Hippocampal formation (tissue), 2 donors: ENCODE data around the gene NUSAP1.
"Not testable (repeated sequence)": the region's sequence is repeated elsewhere in the genome, so short reads cannot be mapped to it uniquely, and the experiment has no call there.

Experiments used
- DNase-seq, 2 donors: peaks; one replicate each; lab custom pipeline; 2025; lab: John Stamatoyannopoulos, UW

NUSAP1 gene

DNA sequence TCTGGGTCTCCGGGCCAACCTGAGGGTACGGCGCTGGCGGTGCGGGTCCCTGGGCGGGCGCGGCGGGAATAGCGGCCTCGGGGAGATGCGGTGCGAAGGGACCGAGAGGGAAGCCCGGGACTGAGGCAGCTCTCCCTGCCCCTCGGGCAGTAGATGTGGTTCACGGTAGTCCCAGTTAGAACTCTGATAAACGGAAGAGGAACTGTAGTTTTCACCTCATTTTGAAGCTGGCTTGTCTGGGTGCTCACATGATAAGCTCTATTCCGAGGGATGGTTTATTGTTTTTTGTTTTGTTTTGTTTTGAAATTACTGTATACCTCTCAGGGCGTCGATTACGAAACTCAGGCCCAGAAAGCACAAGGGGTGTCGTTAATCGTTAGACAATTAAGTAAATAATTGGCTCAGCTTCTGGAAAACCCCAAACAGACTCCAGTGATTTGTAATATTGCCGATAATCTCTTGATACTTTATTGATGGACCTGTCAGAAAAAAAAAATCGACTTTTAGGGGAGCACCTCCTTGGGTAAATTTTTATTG, 413 bp downstream of the NUSAP1 start:
- DNase-seq = no peak

DNA sequence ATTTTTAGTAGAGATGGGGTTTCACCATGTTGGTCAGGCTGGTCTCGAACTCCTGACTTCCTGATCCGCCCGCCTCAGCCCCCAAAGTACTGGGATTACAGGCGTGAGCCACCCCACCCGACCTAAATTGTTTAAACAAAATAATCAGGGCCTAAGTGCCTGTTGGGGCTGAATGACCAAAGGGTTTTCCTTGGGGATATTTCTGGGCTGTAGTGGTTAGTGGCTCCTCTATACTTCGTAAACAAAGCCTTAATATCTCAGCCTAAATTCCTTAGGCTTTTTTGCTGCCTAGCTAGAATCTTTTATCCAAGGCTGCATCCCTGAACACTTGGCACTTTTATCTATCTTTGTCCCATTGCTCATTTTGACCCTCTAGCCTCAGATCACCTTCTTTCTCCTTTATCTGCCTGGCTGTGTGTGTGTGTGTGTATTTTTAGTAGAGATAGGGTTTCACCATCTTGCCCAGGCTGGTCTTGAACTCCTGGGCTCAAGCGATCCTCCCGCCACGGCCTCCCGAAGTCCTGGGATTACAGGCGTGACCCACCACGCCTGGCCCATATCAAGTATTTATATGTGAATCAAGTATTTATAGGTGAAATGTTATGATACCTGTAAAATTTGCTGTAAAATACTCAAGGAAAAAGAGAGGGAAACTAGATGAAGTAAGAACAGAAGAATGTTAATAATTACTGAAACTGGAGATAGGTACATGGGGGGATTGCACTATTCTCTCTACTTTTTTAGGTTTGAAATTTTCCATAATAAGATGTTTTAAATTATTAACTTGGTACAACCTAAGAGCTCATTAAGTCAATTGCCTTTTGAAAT, 1.8 kb downstream of the NUSAP1 start:
- no peak for DNase-seq

- no peak for DNase-seq
These were observed 3.9 kb downstream of the NUSAP1 start for GRCh38 chr15:41336549-41336948.

DNA sequence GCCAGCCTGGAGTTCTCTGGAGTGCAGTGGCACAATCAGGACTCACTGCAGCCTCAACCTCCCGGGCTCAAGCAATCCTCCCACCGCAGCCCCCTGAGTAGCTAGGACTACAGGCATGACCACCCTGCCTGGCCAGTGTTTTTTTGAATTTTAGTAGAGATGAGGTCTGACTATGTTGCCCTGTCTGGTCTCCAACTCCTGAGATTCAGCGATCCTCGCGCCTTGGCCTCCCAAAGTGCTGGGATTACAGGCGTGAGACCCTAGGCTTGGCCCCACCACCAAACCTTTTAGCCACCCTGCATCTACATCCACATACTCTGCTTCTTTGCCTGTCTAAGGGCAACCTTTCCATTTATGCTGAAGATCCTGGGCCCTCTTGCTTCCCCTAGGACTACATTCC, 4.4 kb downstream of the NUSAP1 start:
- DNase-seq = no peak

GRCh38 chr15:41337631-41338522, 5.2 kb downstream of the NUSAP1 start:
- DNase-seq = no peak

- no peak for DNase-seq
These were observed 7.6 kb downstream of the NUSAP1 start for GRCh38 chr15:41340189-41340695.

DNA sequence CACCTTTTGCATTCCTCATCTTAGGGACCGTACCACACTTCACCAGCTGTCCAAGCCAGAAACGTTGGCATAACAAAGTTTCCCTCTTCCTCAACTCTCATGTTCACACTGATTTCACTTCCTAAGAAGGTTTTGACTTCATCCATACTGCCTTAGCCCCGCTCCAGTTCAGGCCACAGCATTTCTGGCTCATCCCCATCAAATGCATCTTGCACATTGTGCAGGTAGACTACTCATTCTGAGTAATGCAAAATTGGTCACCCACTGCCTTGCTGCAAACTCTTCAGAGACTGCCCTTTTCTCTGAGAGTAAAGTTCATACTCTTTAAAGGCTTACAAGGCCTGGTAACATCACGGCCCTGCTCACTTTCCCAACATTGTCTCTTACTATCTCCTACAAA, 8.8 kb downstream of the NUSAP1 start:
- no peak for DNase-seq

- no peak for DNase-seq
These were observed 14.6 kb downstream of the NUSAP1 start for GRCh38 chr15:41347236-41347635.

DNA sequence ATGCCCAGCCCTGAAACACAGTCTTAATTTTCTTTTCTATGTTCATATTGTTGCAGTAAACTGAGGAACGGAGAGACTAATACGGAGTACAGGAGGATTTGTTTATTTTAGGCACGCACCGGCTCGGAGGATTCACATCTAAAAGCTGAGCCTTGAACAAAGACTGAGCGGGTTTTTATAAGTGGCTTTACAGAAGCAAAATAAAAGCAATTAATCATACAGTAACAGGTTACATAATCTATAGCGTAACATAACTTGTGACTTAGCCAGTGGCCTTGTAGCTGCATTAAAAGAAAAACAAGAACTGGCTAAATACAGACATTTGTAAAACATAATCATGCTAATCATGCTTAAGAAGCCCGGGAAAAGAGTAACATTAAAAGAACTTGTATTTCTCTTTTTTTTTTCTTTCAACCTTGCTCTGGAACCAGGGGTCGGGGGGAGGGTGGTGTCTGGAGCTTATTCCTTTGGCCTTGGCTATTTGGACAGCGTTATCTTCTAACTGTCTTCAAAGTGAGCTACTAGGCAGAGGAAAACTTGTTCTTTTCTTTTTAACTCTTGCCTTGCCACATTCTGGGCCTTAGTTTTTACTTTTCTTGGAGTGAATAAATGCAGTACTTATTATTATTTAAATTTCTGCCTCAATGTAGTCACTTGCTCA, 17.5 kb downstream of the NUSAP1 start:
- no peak for DNase-seq

- no peak for DNase-seq
These were observed 21.7 kb downstream of the NUSAP1 start for GRCh38 chr15:41354371-41354770.

- DNase-seq = no peak
These were observed 34.7 kb downstream of the NUSAP1 start for GRCh38 chr15:41367418-41367817.

- no peak for DNase-seq
These were observed 45.3 kb downstream of the NUSAP1 start for GRCh38 chr15:41377978-41378377.

DNA sequence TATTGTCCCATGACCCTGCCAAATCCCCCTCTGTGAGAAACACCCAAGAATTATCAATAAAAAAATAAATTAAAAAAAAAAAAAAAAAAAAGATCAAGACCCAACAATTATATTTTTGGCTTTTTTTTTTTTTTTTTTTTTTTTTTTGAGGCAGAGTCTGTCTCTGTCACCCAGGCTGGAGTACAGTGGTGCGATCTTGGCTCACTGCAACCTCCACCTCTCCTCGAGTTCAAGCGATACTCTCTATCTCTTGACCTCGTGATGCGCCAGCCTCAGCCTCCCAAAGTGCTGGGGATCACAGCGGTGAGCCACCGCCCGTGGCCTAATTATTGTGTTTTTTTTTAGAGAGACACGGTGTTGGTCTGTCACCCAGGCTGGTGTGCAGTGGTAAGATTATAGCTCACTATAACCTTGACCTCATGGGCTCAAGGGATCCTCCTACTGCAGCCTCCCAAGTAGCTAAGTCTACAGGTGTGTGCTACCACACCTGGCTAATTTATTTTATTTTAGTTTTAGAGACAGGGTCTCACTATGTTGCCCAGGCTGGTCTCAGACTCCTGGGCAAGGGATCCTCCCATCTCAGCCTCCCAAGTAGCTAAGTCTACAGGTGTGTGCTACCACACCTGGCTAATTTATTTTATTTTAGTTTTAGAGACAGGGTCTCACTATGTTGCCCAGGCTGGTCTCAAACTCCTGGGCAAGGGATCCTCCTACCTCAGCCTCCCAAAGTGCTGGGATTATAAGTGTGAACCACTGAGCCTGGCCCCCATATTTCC, 51.5 kb downstream of the NUSAP1 start:
- not testable (repeated sequence) for DNase-seq

DNA sequence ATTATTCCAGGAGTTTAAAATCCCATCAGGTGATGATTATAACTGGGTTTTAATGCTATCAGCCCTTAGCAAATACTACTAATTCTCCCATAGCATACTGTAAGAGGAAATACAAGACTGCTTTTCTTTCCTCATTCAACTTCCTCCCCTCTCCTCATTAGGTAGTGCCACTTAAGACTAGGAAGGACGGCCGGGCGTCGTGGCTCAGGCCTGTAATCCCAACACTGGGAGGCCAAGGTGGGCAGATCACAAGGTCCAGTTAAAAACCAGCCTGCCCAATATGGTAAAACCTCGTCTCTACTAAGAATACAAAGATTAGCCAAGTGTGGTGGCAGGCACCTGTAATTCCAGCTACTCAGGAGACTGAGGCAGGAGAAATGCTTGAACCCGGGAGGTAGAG, 55.0 kb downstream of the NUSAP1 start:
- no peak for DNase-seq

DNA sequence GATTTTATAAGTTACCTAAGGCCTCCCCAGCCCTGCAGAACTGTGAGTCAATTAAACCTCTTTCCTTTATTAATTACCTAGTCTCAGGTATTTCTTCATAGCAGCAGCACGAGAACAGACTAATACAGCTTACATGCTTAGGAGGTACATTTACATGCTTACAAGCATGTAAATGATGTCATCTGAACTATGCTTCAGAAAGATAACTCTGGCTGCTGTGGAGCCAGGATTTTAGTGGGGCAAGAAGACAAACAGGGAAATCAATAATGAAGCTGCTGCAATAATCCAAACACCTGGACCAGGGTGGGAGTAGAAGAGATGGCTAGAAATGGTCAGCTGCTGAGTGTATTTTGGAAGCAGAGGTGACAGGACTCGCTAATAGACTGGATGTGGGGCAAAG, 60.0 kb downstream of the NUSAP1 start:
- no peak for DNase-seq

DNA sequence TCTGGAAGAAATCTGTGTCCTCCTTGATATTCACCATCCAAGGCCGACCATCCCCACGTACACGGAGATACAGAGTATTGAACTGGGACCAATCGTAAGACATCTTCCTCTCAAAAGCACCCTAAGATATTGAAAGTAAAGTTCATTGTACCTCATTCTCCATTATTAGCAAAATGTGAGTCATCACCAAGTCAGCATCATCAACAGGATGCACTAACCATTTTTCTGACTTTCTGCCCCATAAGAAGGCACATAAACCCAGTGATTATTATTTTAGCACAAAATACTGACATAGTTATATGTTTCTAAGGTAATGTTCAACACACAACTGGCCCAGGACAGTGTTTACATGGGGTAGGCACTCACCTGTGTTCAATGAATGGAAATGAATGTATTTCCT, 62.2 kb downstream of the NUSAP1 start:
- no peak for DNase-seq

DNA sequence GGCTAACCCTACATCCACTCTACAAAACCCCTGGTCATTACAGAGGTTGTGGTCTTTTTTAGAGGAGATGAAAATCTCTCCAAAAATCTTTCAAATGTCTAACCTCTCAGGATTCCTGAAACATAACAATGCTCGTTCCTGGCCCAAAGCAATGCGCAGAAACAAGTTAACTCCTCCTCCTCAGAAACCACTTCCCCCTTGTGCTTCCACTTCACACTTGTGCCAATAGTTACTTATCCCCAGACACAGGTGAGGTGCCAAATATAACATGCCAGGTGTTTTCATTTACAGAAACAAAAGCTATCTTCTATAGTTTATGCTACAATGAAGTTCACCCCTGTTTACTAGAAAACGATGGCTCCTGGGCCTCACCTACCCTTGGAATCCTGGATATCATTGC, 63.4 kb downstream of the NUSAP1 start:
- DNase-seq = no peak

DNA sequence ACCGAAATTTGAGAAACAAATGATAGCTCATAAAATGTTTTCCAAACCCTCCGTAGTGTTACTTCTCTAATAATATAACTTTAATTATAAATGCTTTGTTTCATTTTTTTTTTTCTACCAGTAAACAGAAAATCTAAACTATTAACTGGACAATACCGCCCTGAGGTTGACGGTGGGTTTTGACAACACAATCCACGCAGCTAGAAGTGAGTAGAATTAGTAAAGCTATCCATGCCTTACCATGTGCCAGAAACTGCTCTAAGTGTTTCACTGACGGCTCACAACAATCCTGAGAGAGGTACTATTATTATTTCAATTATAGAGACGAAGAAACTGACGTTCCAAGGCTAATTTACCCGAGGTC, 69.2 kb downstream of the NUSAP1 start:
- DNase-seq = no peak

GRCh38 chr15:41407341-41407740, 74.7 kb downstream of the NUSAP1 start:
- no peak for DNase-seq

- DNase-seq = no peak
These were observed 75.6 kb downstream of the NUSAP1 start for GRCh38 chr15:41408234-41408641.

DNA sequence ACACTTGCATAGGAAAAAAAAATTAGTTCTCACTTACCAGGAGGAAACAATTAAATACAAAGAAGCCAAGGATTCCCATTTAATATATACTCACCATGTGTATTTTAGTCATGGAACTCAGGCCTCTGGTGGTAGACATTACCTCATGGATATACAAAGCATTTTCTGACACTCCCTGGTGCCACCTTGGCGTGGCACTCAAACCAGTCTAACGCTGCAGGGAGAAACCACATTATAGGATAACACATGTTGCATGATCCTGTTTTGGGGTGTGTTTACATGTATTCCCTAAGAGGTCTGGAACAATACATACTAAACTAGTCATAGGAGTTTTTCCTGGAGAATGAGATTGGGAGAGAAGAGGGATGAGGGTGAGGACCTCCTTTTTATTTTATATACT, 78.3 kb downstream of the NUSAP1 start:
- DNase-seq = no peak
